Measurements from ENCODE around the gene COL13A1. TPM values are rescaled to one million over a fixed set of nuclear protein-coding genes. Genes with fewer than 3 reads are reported as not detected.
A peak's percentile ranks its signal among the peaks of the same experiment; 100 is the strongest.

The COL13A1 gene
- total and polyA plus RNA-seq, 4 donors: 0.17 to 0.47 (median 0.18) TPM

DNA sequence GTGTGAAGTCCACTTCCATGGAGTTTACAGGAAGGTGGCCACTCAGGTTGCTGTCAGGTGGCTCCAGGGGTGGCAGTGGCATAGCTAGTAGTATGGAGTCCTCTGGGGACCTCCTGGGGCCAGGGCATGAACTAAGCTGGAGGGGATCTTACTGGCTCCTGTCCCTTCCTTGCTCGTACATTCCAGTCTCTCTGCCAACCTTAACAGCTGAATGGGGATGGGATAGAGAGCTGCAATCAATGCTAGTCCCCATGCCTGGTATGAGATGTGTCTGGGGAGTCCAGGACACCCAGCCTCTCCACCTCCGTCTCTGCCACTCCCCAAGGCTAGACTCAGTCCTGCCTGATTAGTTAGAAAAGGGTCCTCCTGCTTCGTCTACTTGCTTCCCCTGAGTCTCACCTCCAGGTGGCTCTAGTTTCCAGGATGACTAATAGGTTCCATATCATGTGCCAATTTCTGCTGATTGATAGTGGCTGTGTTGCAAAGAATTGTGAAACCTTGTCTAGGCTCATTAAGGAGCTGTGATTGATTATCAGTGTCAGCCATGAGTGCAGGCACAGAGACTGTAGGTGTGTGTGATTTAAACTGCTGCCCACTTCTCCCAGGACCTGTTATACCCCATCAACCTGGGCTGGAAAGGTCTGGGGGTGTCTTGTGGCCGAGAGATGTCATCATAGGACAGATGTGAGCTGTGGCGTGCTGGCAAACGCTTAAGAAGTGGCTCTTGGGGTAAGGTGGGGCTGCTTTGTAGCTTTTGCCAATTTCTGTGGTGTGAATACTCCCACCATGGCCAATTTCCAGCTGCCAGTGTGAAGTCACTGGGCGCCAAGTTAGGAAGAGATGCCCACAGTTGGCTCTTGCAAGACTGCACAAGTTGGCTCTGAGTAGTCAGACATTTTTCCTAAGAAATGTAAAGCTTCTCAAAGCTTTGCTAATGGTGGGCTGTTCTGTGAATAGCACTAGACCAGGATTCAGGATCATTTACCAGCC lies 59.8 kb downstream of the COL13A1 start:
- Histone ChIP-seq H3K36me3 (ENCODE audit: control insufficient read depth in 4 of 4, insufficient read depth in 3 of 4, low read depth in 1 of 4, low read length in 3 of 4) (no peaks in the 10 kb centered on the region), H3K27ac (ENCODE audit: low read depth in 1 of 2, low read length in 2 of 2) (no peak overlapping the region), H3K4me3 (ENCODE audit: low read depth in 1 of 3, low read length in 3 of 3) (no peak overlapping the region), H3K9me3 (ENCODE audit: control insufficient read depth in 4 of 4, low read length in 3 of 4) (no peaks in the 10 kb centered on the region), H3K27me3 (ENCODE audit: control insufficient read depth in 4 of 4, insufficient read depth in 4 of 4, low read length in 3 of 4) (no peaks in the 10 kb centered on the region), H3K4me1 (ENCODE audit: control insufficient read depth in 4 of 4, insufficient read depth in 4 of 4, low read length in 3 of 4) (no peaks in the 10 kb centered on the region), H3K9ac (ENCODE audit: low read depth in 1 of 2, low read length in 2 of 2) (no peak overlapping the region)
- 65% methylated on average over 7 of the region's 7 CpGs for WGBS
- no peak for DNase-seq (ENCODE audit: low spot score)
- TF ChIP-seq FOXA2 (IDR thresholded peaks at IDR 0.05): no peak
- no peak for TF ChIP-seq NR2F2 (IDR thresholded peaks at IDR 0.05)
- TF ChIP-seq, protein P1, sequence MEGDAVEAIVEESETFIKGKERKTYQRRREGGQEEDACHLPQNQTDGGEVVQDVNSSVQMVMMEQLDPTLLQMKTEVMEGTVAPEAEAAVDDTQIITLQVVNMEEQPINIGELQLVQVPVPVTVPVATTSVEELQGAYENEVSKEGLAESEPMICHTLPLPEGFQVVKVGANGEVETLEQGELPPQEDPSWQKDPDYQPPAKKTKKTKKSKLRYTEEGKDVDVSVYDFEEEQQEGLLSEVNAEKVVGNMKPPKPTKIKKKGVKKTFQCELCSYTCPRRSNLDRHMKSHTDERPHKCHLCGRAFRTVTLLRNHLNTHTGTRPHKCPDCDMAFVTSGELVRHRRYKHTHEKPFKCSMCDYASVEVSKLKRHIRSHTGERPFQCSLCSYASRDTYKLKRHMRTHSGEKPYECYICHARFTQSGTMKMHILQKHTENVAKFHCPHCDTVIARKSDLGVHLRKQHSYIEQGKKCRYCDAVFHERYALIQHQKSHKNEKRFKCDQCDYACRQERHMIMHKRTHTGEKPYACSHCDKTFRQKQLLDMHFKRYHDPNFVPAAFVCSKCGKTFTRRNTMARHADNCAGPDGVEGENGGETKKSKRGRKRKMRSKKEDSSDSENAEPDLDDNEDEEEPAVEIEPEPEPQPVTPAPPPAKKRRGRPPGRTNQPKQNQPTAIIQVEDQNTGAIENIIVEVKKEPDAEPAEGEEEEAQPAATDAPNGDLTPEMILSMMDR (IDR thresholded peaks at IDR 0.05; ENCODE audit: low read depth, low read length, missing input control): peak; percentile 24
- peak; percentile 99 to 100 for TF ChIP-seq JUND (IDR thresholded peaks at IDR 0.05)
- TF ChIP-seq TAF1 (conservative IDR thresholded peaks at IDR 0.05): no peak
- TF ChIP-seq YY1 (IDR thresholded peaks at IDR 0.05): no peak
- TF ChIP-seq, protein P2, sequence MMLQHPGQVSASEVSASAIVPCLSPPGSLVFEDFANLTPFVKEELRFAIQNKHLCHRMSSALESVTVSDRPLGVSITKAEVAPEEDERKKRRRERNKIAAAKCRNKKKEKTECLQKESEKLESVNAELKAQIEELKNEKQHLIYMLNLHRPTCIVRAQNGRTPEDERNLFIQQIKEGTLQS (IDR thresholded peaks at IDR 0.05): peak; percentile 99
- peak in 1 of 2 donors; percentile 56 for TF ChIP-seq RAD21 (IDR thresholded peaks at IDR 0.05)
- peak; percentile 62 to 89 for TF ChIP-seq EGR1 (IDR thresholded peaks at IDR 0.05; ENCODE audit: low read depth in 2 of 2)

DNA sequence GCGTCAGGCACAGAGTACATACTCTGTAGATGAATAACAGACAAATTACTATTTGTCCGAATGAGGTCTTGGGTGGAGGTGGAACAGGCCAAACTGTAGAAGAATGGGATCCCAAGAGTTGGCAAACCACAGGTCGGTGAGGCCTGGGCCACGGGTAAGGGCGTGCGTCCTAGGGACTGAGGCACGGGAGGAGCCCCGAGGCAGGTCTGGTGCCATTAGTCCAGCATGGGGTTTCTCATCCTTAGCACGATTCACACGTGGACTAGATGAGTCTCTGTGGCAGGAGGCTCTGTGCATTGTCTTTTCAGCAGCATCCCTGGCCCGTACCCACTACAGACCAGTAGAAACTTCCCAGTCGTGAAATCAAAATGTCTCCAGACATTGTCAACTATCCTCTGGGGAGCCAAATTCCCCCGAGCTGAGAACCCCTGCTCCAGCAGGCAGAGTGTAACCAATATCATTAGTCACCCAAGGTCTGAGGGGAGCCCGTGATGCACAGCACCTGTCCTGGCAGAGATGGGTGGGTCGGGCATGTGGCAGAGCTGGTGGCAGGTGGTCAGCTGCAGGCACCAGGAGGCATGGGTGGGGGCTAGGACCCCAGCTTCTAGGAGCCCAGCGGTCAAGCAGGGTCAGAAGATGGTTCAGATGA lies 61.3 kb downstream of the COL13A1 start:
- no peaks in the 10 kb centered on the region for H3K36me3 ChIP-seq (ENCODE audit: control insufficient read depth in 4 of 4, insufficient read depth in 3 of 4, low read depth in 1 of 4, low read length in 3 of 4)
- no peaks in the 10 kb centered on the region for H3K27me3 ChIP-seq (ENCODE audit: control insufficient read depth in 4 of 4, insufficient read depth in 4 of 4, low read length in 3 of 4)
- no peak overlapping the region for H3K27ac ChIP-seq (ENCODE audit: low read depth in 1 of 2, low read length in 2 of 2)
- TF ChIP-seq YY1 (IDR thresholded peaks at IDR 0.05): no peak
- TF ChIP-seq SP1 (IDR thresholded peaks at IDR 0.05): no peak
- TF ChIP-seq HNF4A (conservative IDR thresholded peaks at IDR 0.05): no peak
- TF ChIP-seq NR2F2 (IDR thresholded peaks at IDR 0.05): no peak
- TF ChIP-seq GABPA (IDR thresholded peaks at IDR 0.05 in 1 of 2, conservative IDR thresholded peaks at IDR 0.05 in 1 of 2): no peak
- no peak for TF ChIP-seq JUND (IDR thresholded peaks at IDR 0.05)
- no peak for TF ChIP-seq FOXA1 (IDR thresholded peaks at IDR 0.05)
- no peak for TF ChIP-seq EGR1 (IDR thresholded peaks at IDR 0.05; ENCODE audit: low read depth in 2 of 2)
- TF ChIP-seq, protein P2 (IDR thresholded peaks at IDR 0.05): no peak
- TF ChIP-seq, protein P3, sequence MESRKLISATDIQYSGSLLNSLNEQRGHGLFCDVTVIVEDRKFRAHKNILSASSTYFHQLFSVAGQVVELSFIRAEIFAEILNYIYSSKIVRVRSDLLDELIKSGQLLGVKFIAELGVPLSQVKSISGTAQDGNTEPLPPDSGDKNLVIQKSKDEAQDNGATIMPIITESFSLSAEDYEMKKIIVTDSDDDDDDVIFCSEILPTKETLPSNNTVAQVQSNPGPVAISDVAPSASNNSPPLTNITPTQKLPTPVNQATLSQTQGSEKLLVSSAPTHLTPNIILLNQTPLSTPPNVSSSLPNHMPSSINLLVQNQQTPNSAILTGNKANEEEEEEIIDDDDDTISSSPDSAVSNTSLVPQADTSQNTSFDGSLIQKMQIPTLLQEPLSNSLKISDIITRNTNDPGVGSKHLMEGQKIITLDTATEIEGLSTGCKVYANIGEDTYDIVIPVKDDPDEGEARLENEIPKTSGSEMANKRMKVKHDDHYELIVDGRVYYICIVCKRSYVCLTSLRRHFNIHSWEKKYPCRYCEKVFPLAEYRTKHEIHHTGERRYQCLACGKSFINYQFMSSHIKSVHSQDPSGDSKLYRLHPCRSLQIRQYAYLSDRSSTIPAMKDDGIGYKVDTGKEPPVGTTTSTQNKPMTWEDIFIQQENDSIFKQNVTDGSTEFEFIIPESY (IDR thresholded peaks at IDR 0.05): no peak
- no peak for TF ChIP-seq HNF4G (IDR thresholded peaks at IDR 0.05)
- TF ChIP-seq, protein P1 (IDR thresholded peaks at IDR 0.05; ENCODE audit: low read depth, low read length, missing input control): no peak
- no peak for TF ChIP-seq RAD21 (IDR thresholded peaks at IDR 0.05)
- TF ChIP-seq RXRA (IDR thresholded peaks at IDR 0.05): no peak
- DNase-seq (ENCODE audit: low spot score): no peak
- no peaks in the 10 kb centered on the region for H3K9me3 ChIP-seq (ENCODE audit: control insufficient read depth in 4 of 4, low read length in 3 of 4)
- no peaks in the 10 kb centered on the region for H3K4me1 ChIP-seq (ENCODE audit: control insufficient read depth in 4 of 4, insufficient read depth in 4 of 4, low read length in 3 of 4)
- no peak overlapping the region for H3K4me3 ChIP-seq (ENCODE audit: low read depth in 1 of 3, low read length in 3 of 3)
- no peak overlapping the region for H3K9ac ChIP-seq (ENCODE audit: low read depth in 1 of 2, low read length in 2 of 2)
- 91% methylated on average over 16 of the region's 16 CpGs for WGBS
